ENCODE data around the gene BOC. TPM values are rescaled to one million over a fixed set of nuclear protein-coding genes. Genes with fewer than 3 reads are reported as not detected.
A peak's percentile ranks its signal among the peaks of the same experiment; 100 is the strongest.

The BOC gene
- total and polyA plus RNA-seq, 4 donors = 2.9 to 21.9 (median 6.4) TPM

DNA sequence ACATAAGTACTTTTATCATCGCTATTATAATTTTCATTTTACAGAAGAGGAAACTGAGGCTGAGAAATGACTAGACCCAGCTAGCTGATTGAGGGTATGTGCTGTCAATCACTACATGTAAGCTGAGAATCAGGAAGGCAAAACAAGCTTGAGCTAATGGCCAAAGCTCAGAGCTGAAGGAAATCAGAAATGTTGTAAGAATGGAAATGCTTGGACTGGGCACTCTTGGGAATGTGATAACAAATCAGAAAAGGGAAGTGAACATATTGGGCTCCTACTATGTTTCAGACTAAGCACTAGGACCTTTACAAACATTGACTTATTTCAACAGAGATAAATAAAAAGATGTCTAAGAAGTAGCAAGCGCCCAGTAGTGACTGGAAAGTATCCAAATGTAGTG lies 33.8 kb upstream of the BOC start:
- Histone ChIP-seq H3K27me3 (ENCODE audit: control insufficient read depth in 3 of 3, insufficient read depth in 3 of 3, low read length in 2 of 3) (no peaks in the 10 kb centered on the region), H3K27ac (ENCODE audit: low read depth in 1 of 2, low read length in 1 of 2) (no peak overlapping the region), H3K9ac (ENCODE audit: insufficient read depth in 1 of 2, low read length in 2 of 2) (no peak overlapping the region), H3K9me3 (ENCODE audit: control insufficient read depth in 4 of 4, insufficient read depth in 3 of 4, low read length in 3 of 4) (peaks cover 0 to 7% (median 0%) of the 10 kb centered on the region in 4 donors), H3K4me1 (ENCODE audit: control insufficient read depth in 5 of 5, insufficient read depth in 5 of 5, low read length in 5 of 5) (peaks cover 0 to 17% (median 4%) of the 10 kb centered on the region in 5 donors), H3K36me3 (ENCODE audit: control insufficient read depth in 4 of 4, insufficient read depth in 4 of 4, low read length in 4 of 4) (peaks cover 0 to 2% (median 0%) of the 10 kb centered on the region in 4 donors), H3K4me3 (no peak overlapping the region)
- no peak for TF ChIP-seq CTCF (IDR thresholded peaks at IDR 0.05; ENCODE audit: control extremely low read depth, extremely low read depth)
- DNase-seq (no peak), ATAC-seq (ENCODE audit: insufficient read depth, low FRiP score) (no peak)
- 72 to 94% methylated on average over 2 of the region's 2 CpGs for WGBS, 2 donors

- no peak overlapping the region for H3K4me3 ChIP-seq
- no peak overlapping the region for H3K27ac ChIP-seq (ENCODE audit: low read depth in 1 of 2, low read length in 1 of 2)
- WGBS, 2 donors = 87 to 90% methylated on average over 4 of the region's 4 CpGs
- DNase-seq (no peak), ATAC-seq (ENCODE audit: insufficient read depth, low FRiP score) (no peak)
- H3K9ac ChIP-seq (ENCODE audit: insufficient read depth in 1 of 2, low read length in 2 of 2) = no peak overlapping the region
- H3K4me1 ChIP-seq (ENCODE audit: control insufficient read depth in 5 of 5, insufficient read depth in 5 of 5, low read length in 5 of 5) = peaks cover 0 to 19% (median 4%) of the 10 kb centered on the region in 5 donors
- H3K36me3 ChIP-seq (ENCODE audit: control insufficient read depth in 4 of 4, insufficient read depth in 4 of 4, low read length in 4 of 4) = peaks cover 0 to 2% (median 0%) of the 10 kb centered on the region in 4 donors
- peaks cover 0 to 7% (median 0%) of the 10 kb centered on the region in 4 donors for H3K9me3 ChIP-seq (ENCODE audit: control insufficient read depth in 4 of 4, insufficient read depth in 3 of 4, low read length in 3 of 4)
- H3K27me3 ChIP-seq (ENCODE audit: control insufficient read depth in 3 of 3, insufficient read depth in 3 of 3, low read length in 2 of 3) = no peaks in the 10 kb centered on the region
- TF ChIP-seq CTCF (IDR thresholded peaks at IDR 0.05; ENCODE audit: control extremely low read depth, extremely low read depth) = no peak
These were observed 32.0 kb upstream of the BOC start for GRCh38 chr3:113179235-113179824.

- TF ChIP-seq CTCF (IDR thresholded peaks at IDR 0.05; ENCODE audit: control extremely low read depth, extremely low read depth) = no peak
- 69 to 82% methylated on average over 13 of the region's 13 CpGs for WGBS, 2 donors
- ATAC-seq (ENCODE audit: insufficient read depth, low FRiP score) = no peak
These were observed 27.4 kb upstream of the BOC start for GRCh38 chr3:113183748-113184661.

More at GRCh38 chr3:113183748-113184661, 27.4 kb upstream of the BOC start:
- Histone ChIP-seq H3K4me3 (no peak overlapping the region), H3K36me3 (ENCODE audit: control insufficient read depth in 4 of 4, insufficient read depth in 4 of 4, low read length in 4 of 4) (no peaks in the 10 kb centered on the region), H3K9ac (ENCODE audit: insufficient read depth in 1 of 2, low read length in 2 of 2) (no peak overlapping the region), H3K27ac (ENCODE audit: low read depth in 1 of 2, low read length in 1 of 2) (no peak overlapping the region), H3K27me3 (ENCODE audit: control insufficient read depth in 3 of 3, insufficient read depth in 3 of 3, low read length in 2 of 3) (no peaks in the 10 kb centered on the region), H3K4me1 (ENCODE audit: control insufficient read depth in 5 of 5, insufficient read depth in 5 of 5, low read length in 5 of 5) (peaks cover 0 to 5% (median 0%) of the 10 kb centered on the region in 5 donors), H3K9me3 (ENCODE audit: control insufficient read depth in 4 of 4, insufficient read depth in 3 of 4, low read length in 3 of 4) (peaks cover 0 to 7% (median 2%) of the 10 kb centered on the region in 4 donors)
- DNase-seq = peak in 1 of 3 donors; percentile 12

Data from lung (tissue), 12 donors.